ENCODE results near the gene TPPP3. TPM values are rescaled to one million over a fixed set of nuclear protein-coding genes. Genes with fewer than 3 reads are reported as not detected.

Gene TPPP3
- total and polyA plus RNA-seq, 9 of the 15 experiments (the other 6 are each of a cell fraction or from before 2014, with no cell fraction given): 0.13 to 0.50 (median 0.36) TPM; not detected in 2

- 0 out of 4 replicates have a peak, but pooled peaks of 1 of the 2 experiments have one; percentile 32 for TF ChIP-seq NONO (IDR thresholded peaks at IDR 0.05; ENCODE audit: low read depth in 2 of 2, low read length in 1 of 2)
- TF ChIP-seq SMAD4 (CRISPR knock-in tag; conservative IDR thresholded peaks at IDR 0.05): peak; percentile 51; the same call in 1 of the 2 replicates
- peak in 1 of 2 experiments; percentile 13; a peak in 1 of 4 replicates for TF ChIP-seq SIN3A (IDR thresholded peaks at IDR 0.05; ENCODE audit: borderline replicate concordance in 2 of 2, control insufficient read depth in 1 of 2, low read depth in 2 of 2, low read length in 2 of 2)
- peak; percentile 42; the same call in 1 of the 2 replicates for TF ChIP-seq CTBP1 (IDR thresholded peaks at IDR 0.05; ENCODE audit: borderline replicate concordance)
- TF ChIP-seq ZC3H8 (IDR thresholded peaks at IDR 0.05): no peak
- TF ChIP-seq FOXA1 (IDR thresholded peaks at IDR 0.05; ENCODE audit: borderline replicate concordance): no peak
- peak; percentile 41 for TF ChIP-seq L3MBTL2 (IDR thresholded peaks at IDR 0.05)
- TF ChIP-seq CTCFL (IDR thresholded peaks at IDR 0.05; ENCODE audit: borderline replicate concordance, insufficient read depth, low read depth, low read length, poor library complexity, severe bottlenecking): peak; percentile 77
- TF ChIP-seq CTCF (IDR thresholded peaks at IDR 0.05 in 2 of 3, conservative IDR thresholded peaks at IDR 0.05 in 1 of 3; ENCODE audit: insufficient read depth in 2 of 3, low read depth in 1 of 3, low read length in 3 of 3): peak in 1 of 3 experiments; percentile 22; a peak in 2 of 6 replicates
- peak in 2 of 3 experiments; percentile 58 to 68 for TF ChIP-seq YY1 (IDR thresholded peaks at IDR 0.05; ENCODE audit: borderline replicate concordance in 1 of 3, control insufficient read depth in 1 of 3, extremely low read depth in 1 of 3, insufficient read depth in 3 of 3, insufficient read length in 1 of 3, insufficient replicate concordance in 2 of 3, low read depth in 1 of 3, low read length in 2 of 3)
- TF ChIP-seq PTTG1 (tag; IDR thresholded peaks at IDR 0.05; ENCODE audit: low read depth): no peak
- peak; percentile 45 to 70; a peak in 3 of 4 replicates for TF ChIP-seq UBTF (IDR thresholded peaks at IDR 0.05; ENCODE audit: borderline replicate concordance in 1 of 2, low read depth in 2 of 2, low read length in 2 of 2)
Measured at GRCh38 chr16:67430977-67431774, 37.9 kb upstream of the TPPP3 start, which contains the start of gene HSD11B2 (continued).

All from K562 (cell line).